GM12878 (cell line): ENCODE results near the gene TBL3. TPM values are rescaled to one million over a fixed set of nuclear protein-coding genes. Genes with fewer than 3 reads are reported as not detected.

Source experiments
- ATAC-seq: fragments of 200-7000 bp; cut with Tn5 transposase; 3 replicates; pipeline ENCODE4 v1.9.1; 2020; ENCODE audit warnings: mild to moderate bottlenecking, moderate library complexity
- BruUV-seq: library from RNA; stranded (reverse); fragments of 400-500 nt; replicated peaks from 2 replicates; lab custom pipeline; 2021; lab: Mats Ljungman, UMichigan
- CTCF ChIA-PET: fragments of 300-600 bp; sonication (Branson Sonifier 250); formaldehyde crosslinking; extraction: SDS; loops from one replicate; lab custom pipeline; 2021; ENCODE audit warnings: inconsistent platforms; lab: Yijun Ruan, JAX
- POLR2A ChIA-PET: fragments of 350-600 bp; formaldehyde crosslinking; extraction: SDS; loops from one replicate; lab custom pipeline; 2021; ENCODE audit warnings: inconsistent platforms; lab: Charles Lee
- RAD21 ChIA-PET: fragments of 300-600 bp; sonication (Branson Sonifier 250); formaldehyde crosslinking; loops from one replicate; lab custom pipeline; 2023; ENCODE audit warnings: antibody characterized with exemption; ENCODE audit not compliant: unreplicated experiment; lab: Charles Lee
- SMC1A ChIA-PET: fragments of 300-600 bp; sonication (Branson Sonifier 250); formaldehyde crosslinking; loops from one replicate; lab custom pipeline; 2023; ENCODE audit not compliant: unreplicated experiment, uncharacterized antibody; lab: Charles Lee
- DNase-seq: peaks from one replicate; pipeline ENCODE4 v3.0.0-alpha.2; 2011; ENCODE audit warnings: low read depth, low spot score
- FAIRE-seq: peaks from 3 replicates; lab custom pipeline; 2011; peaks lifted over from hg19 to GRCh38; lab: Jason Lieb, UNC
- H2AFZ ChIP-seq: 2 replicates; pipeline ENCODE4 v1.6.0; 2011; ENCODE audit warnings: low read depth, low read length, control low read depth; ENCODE audit not compliant: control insufficient read depth
- H3K27ac ChIP-seq: 2 replicates; pipeline ENCODE4 v1.5.1; 2011; ENCODE audit warnings: control low read depth; ENCODE audit not compliant: control insufficient read depth, insufficient read depth
- H3K27me3 ChIP-seq, 2 experiments: replicated peaks in 1 of 2; 2 replicates each; pipeline versions ENCODE4 v1.6.0 to v1.6.1; 2011; ENCODE audit warnings: low read length in 1 of 2; ENCODE audit not compliant: control insufficient read depth in 2 of 2, insufficient read depth in 2 of 2
- H3K36me3 ChIP-seq, 2 experiments: 2 replicates each; pipeline ENCODE4 v1.5.1; 2011; ENCODE audit warnings: low read length in 1 of 2; ENCODE audit not compliant: control insufficient read depth in 2 of 2, insufficient read depth in 2 of 2
- H3K4me1 ChIP-seq: 2 replicates; pipeline ENCODE4 v1.6.1; 2011; ENCODE audit warnings: mild to moderate bottlenecking, low read length, moderate library complexity, mixed read lengths; ENCODE audit not compliant: control insufficient read depth, insufficient read depth
- H3K4me2 ChIP-seq: 2 replicates; pipeline ENCODE4 v1.6.0; 2011; ENCODE audit warnings: control low read depth; ENCODE audit not compliant: control insufficient read depth, insufficient read depth
- H3K4me3 ChIP-seq: fragments of 200-600 bp; sonication (generic); 2 replicates; pipeline ENCODE4 v1.5.1; 2016
- H3K79me2 ChIP-seq: 2 replicates; pipeline ENCODE4 v1.6.0; 2011; ENCODE audit warnings: low read length; ENCODE audit not compliant: control insufficient read depth, insufficient read depth
- H3K9ac ChIP-seq: 2 replicates; pipeline ENCODE4 v1.8.0; 2011; ENCODE audit warnings: low read length, control low read depth, mixed read lengths; ENCODE audit not compliant: control insufficient read depth, insufficient read depth
- H3K9me3 ChIP-seq: replicated peaks from 3 replicates; pipeline ENCODE4 v1.5.1; 2011; ENCODE audit warnings: mild to moderate bottlenecking, low read length; ENCODE audit not compliant: control insufficient read depth, insufficient read depth
- H4K20me1 ChIP-seq: 2 replicates; pipeline ENCODE4 v1.6.0; 2011; ENCODE audit not compliant: control insufficient read depth, insufficient read depth
- BACH1 ChIP-seq: fragments of 450-650 bp; IDR thresholded peaks from 2 replicates; pipeline ENCODE4 v1.6.1; 2017; ENCODE audit warnings: mild to moderate bottlenecking, borderline replicate concordance
- BCL11A ChIP-seq: IDR thresholded peaks from 2 replicates; pipeline ENCODE4 v1.6.1; 2011; ENCODE audit warnings: low read depth, low read length
- CBX5 ChIP-seq: sonication (generic); IDR thresholded peaks from 2 replicates; pipeline ENCODE4 v1.6.1; 2016; ENCODE audit warnings: low read depth, moderate library complexity, mild to moderate bottlenecking, inconsistent platforms
- CHD1 ChIP-seq: IDR thresholded peaks from 2 replicates; pipeline ENCODE4 v1.6.1; 2012; ENCODE audit warnings: low read depth, low read length, improper control_type of control experiment
- IRF4 ChIP-seq: IDR thresholded peaks from 2 replicates; pipeline ENCODE4 v1.6.1; 2011; ENCODE audit warnings: low read depth, low read length
- NFYB ChIP-seq: IDR thresholded peaks from 2 replicates; pipeline ENCODE4 v1.6.1; 2011; ENCODE audit warnings: low read depth, mild to moderate bottlenecking, low read length, improper control_type of control experiment, moderate library complexity; ENCODE audit not compliant: insufficient read depth
- POU2F2 ChIP-seq: IDR thresholded peaks from 3 replicates; pipeline ENCODE4 v1.6.1; 2011; ENCODE audit warnings: low read depth, mild to moderate bottlenecking, low read length, borderline replicate concordance
- WGBS: methylation state at CpG from one replicate; pipeline ENCODE4 v1.1.6; 2016; ENCODE audit warnings: low lambda C conversion rate; ENCODE audit not compliant: insufficient replicate concordance, insufficient coverage; ENCODE audit errors: missing lambda C conversion rate; 5-methylcytosine and 5-hydroxymethylcytosine counted together
- in situ Hi-C: fragments of 300-500 bp; cut with MboI; formaldehyde crosslinking; loops from 9 replicates; pipeline ENCODE4 v1.14.3; 2018; ENCODE audit warnings: mixed read lengths
- intact Hi-C: fragments of 100-400 bp; cut with micrococcal nuclease; formaldehyde crosslinking; loops from one replicate; pipeline ENCODE4 v1.14.2; 2022; ENCODE audit not compliant: unreplicated experiment
- polyA plus RNA-seq, 11 experiments: library from polyadenylated mRNA; depleted of rRNA in 4 of 11; unstranded in 6 of 11; stranded (reverse) in 5 of 11; fragments of >200 nt; fragmentation: Nextera tagmentation in 4 of 11; fragmentation: Illumina TruSeq in 1 of 11; extraction: Ambion mirVana in 4 of 11; extraction: Trizol in 1 of 11; gene quantifications; 1 replicate in 1 of 11; 2 replicates in 10 of 11; pipeline versions ENCODE4 v1.2.1 to v1.2.3, GENCODE V29; 2011 to 2016; ENCODE audit warnings: inconsistent platforms in 2 of 11, missing spikeins in 2 of 11, low read depth in 1 of 11
- total RNA-seq, 4 experiments: library from RNA; depleted of rRNA in 3 of 4; stranded (reverse); fragments of >200 nt in 3 of 4; fragmentation: Illumina TruSeq in 1 of 4; extraction: Trizol in 1 of 4; gene quantifications; 2 replicates each; pipeline versions ENCODE4 v1.2.1 to v1.2.3, GENCODE V29; 2013 to 2021
- TF ChIP-seq, protein P1 (sequence below): fragments of 450-650 bp; IDR thresholded peaks from 2 replicates; pipeline ENCODE4 v1.6.1; 2018; ENCODE audit warnings: borderline replicate concordance, mild to moderate bottlenecking; ENCODE audit not compliant: partially characterized antibody
- TF ChIP-seq, protein P2 (sequence below): IDR thresholded peaks from 2 replicates; pipeline ENCODE4 v1.6.1; 2011; ENCODE audit warnings: low read depth, low read length, improper control_type of control experiment, borderline replicate concordance

Gene TBL3
- total and polyA plus RNA-seq, 10 of the 15 experiments (the other 5 are each of a cell fraction or from before 2014, with no cell fraction given) = 1.2 to 101 (median 34.2) TPM

DNA sequence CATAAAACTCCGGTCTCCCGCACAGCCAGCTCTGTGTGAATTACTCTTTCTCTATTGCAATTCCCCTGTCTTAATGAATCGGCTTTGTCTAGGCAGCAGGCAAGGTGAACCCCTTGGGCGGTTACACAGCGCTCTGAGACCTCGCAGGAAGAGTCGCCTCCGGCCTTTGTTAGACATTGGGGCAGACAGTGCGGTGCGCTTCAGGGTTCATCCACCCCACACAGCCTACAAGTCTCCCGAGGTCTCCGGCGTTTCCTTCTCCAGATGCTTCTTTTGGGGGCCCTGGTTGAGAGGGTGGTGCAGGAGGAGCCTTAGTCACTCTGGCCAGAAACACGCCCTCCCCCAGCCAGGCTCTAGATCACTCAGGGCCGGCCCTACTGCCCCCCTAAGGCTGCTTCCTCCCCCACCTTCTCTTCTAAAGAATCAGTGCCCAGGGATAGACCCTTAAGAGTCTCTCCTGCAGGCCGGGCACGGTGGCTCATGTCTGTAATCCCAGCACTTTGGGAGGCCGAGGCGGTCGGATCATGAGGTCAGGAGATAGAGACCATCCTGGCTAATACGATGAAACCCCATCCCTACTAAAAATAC, 27.1 kb upstream of the TBL3 start (continued):
- TF ChIP-seq BACH1 (no peak), BCL11A (no peak), CHD1 (no peak), CBX5 (no peak), IRF4 (no peak)
- TF ChIP-seq, protein P1, sequence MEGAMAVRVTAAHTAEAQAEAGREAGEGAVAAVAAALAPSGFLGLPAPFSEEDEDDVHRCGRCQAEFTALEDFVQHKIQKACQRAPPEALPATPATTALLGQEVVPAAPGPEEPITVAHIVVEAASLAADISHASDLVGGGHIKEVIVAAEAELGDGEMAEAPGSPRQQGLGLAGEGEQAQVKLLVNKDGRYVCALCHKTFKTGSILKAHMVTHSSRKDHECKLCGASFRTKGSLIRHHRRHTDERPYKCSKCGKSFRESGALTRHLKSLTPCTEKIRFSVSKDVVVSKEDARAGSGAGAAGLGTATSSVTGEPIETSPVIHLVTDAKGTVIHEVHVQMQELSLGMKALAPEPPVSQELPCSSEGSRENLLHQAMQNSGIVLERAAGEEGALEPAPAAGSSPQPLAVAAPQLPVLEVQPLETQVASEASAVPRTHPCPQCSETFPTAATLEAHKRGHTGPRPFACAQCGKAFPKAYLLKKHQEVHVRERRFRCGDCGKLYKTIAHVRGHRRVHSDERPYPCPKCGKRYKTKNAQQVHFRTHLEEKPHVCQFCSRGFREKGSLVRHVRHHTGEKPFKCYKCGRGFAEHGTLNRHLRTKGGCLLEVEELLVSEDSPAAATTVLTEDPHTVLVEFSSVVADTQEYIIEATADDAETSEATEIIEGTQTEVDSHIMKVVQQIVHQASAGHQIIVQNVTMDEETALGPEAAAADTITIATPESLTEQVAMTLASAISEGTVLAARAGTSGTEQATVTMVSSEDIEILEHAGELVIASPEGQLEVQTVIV = no peak

DNA sequence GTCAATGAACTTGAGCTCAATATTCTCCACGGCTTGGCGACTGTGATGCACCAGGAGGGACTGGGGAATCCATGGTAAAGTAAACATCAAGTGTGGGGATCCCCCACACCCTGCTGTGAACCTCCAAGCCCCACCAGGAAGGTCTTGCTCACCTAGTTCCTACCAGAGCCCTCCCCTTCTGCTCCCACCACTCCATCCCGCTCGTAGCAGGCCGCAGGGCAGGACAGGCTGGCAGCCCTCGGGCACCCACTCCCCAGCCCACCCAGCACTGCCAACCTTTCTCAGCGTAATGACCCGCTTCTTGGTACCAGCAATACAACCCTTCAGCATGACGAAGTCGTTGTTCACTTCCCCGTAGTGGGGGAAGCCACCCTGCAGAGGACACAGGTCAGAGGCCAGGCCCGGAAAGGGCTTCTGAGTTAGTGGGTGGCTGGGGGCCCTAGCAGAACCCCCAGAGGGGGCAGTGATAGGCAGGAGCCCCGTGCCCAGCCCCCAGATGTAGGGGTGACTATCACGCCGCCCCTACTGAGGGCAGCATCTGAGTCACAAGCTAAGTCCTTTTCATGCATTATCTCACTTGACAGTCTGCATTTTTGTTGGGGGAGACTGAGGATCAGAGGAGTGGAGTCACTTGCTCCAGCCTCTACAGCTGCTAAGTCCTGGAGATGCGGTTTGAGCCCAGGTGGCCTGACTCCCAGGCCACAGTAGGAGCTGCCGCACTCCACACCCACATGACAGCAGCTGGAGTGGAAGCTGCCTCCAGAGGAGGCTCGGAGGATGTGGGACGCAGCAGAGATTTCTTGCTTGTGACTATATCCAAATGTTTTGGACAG, 26.1 kb upstream of the TBL3 start:
- ATAC-seq (no peak), DNase-seq (no peak), FAIRE-seq (no peak)
- RAD21 ChIA-PET = no interaction called here
- SMC1A ChIA-PET = interaction anchor here (0.6 kb wide), 1 partner anchor 108 kb away, joined by 3 read pairs; no protein-coding TSS in a partner anchor
- Histone ChIP-seq H3K27me3 (no peaks in the 10 kb centered on the region; a peak in 1 of 4 replicates), H3K9me3 (no peaks in the 10 kb centered on the region), H3K36me3 (no peaks in the 10 kb centered on the region; a peak in 2 of 4 replicates), H2AFZ (no peak overlapping the region), H3K79me2 (peaks cover 17% of the 10 kb centered on the region), H3K4me2 (no peak overlapping the region), H4K20me1 (no peaks in the 10 kb centered on the region), H3K4me1 (peaks cover 10% of the 10 kb centered on the region; the same call in 1 of the 2 replicates), H3K4me3 (no peak overlapping the region), H3K9ac (no peak overlapping the region), H3K27ac (no peak overlapping the region)
- WGBS = 58% methylated on average over 19 of the region's 19 CpGs
- intact Hi-C loops = no loop called here
- CTCF ChIA-PET = interaction anchor here (1.8 kb wide), 1 partner anchor 15 kb away, joined by 4 read pairs; no protein-coding TSS in a partner anchor
- TF ChIP-seq POU2F2 (no peak), NFYB (no peak)
- TF ChIP-seq, protein P2, sequence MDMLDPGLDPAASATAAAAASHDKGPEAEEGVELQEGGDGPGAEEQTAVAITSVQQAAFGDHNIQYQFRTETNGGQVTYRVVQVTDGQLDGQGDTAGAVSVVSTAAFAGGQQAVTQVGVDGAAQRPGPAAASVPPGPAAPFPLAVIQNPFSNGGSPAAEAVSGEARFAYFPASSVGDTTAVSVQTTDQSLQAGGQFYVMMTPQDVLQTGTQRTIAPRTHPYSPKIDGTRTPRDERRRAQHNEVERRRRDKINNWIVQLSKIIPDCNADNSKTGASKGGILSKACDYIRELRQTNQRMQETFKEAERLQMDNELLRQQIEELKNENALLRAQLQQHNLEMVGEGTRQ = no peak
- BruUV-seq = no TSS peak
- in situ Hi-C loops = no loop called here
- POLR2A ChIA-PET = interaction anchor here (0.6 kb wide), 1 partner anchor 105 kb away, joined by 6 read pairs; no protein-coding TSS in a partner anchor
